ENCODE measurements around the gene PPP2R2D. TPM values are rescaled to one million over a fixed set of nuclear protein-coding genes. Genes with fewer than 3 reads are reported as not detected.

PPP2R2D gene
- polyA plus RNA-seq, 1 experiment = 27.2 TPM

DNA sequence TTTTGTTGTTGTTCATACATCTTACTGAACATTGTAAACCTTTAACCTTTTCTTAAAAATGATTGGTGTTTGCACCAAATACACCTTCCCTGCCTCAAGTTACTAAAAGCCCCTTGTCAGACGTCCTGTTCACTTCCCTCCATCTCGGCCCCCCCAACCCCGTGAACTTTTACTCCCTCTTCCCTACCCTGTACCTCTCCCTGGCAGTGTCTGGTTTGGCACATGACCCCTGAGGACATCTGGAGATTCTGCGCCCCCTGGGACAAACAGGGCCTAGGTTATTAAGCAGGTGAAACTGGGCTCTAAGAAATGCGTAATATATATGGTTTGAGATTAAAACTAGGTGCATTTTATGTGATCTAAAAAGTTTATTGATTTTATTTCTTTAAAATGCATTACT lies 1.4 kb downstream of the PPP2R2D start:
- H3K27me3 ChIP-seq (ENCODE audit: control insufficient read depth, insufficient read depth, low read length) = peaks cover 23% of the 10 kb centered on the region
- no peak overlapping the region for H3K27ac ChIP-seq (ENCODE audit: low read depth, low read length)
- H3K9me3 ChIP-seq (ENCODE audit: control insufficient read depth, insufficient read depth, low read length) = no peaks in the 10 kb centered on the region; the same call in 1 of the 2 replicates
- POLR2A ChIA-PET = no interaction called here
- CTCF ChIA-PET = interaction anchor here (0.6 to 5.4 kb wide), 3 partner anchors 16 to 121 kb away, joined by 5 to 38 read pairs (median 8); no protein-coding TSS in a partner anchor
- peak overlapping the region; percentile 79 for H3K4me3 ChIP-seq (ENCODE audit: low read depth, low read length)
- DNase-seq (ENCODE audit: low read depth, low spot score) = no peak
- TF ChIP-seq, protein P1, sequence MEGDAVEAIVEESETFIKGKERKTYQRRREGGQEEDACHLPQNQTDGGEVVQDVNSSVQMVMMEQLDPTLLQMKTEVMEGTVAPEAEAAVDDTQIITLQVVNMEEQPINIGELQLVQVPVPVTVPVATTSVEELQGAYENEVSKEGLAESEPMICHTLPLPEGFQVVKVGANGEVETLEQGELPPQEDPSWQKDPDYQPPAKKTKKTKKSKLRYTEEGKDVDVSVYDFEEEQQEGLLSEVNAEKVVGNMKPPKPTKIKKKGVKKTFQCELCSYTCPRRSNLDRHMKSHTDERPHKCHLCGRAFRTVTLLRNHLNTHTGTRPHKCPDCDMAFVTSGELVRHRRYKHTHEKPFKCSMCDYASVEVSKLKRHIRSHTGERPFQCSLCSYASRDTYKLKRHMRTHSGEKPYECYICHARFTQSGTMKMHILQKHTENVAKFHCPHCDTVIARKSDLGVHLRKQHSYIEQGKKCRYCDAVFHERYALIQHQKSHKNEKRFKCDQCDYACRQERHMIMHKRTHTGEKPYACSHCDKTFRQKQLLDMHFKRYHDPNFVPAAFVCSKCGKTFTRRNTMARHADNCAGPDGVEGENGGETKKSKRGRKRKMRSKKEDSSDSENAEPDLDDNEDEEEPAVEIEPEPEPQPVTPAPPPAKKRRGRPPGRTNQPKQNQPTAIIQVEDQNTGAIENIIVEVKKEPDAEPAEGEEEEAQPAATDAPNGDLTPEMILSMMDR (IDR thresholded peaks at IDR 0.05; ENCODE audit: low read depth, low read length) = no peak

DNA sequence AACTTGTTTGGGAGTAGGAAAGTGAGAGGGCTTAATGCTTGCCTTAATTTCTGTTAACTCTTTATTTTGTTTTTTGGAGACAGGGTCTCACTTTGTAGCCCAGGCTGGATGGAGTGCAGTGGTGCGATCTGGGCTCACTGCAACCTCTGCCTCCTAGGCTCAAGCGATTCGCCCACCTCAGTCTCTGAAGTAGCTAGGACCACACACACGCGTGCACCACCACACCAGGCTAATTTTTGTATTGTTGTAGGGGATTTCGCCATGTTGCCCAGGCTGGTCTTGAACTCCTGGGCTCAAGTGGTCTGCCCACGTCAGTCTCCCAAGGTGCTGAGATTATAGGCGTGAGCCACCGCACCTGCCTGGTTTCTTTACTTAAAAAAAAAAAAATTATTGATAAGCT lies 1.9 kb downstream of the PPP2R2D start:
- ChIA-PET CTCF (interaction anchor here (0.6 to 5.4 kb wide), 4 partner anchors 17 to 120 kb away, joined by 3 to 38 read pairs (median 6); no protein-coding TSS in a partner anchor), POLR2A (no interaction called here)

DNA sequence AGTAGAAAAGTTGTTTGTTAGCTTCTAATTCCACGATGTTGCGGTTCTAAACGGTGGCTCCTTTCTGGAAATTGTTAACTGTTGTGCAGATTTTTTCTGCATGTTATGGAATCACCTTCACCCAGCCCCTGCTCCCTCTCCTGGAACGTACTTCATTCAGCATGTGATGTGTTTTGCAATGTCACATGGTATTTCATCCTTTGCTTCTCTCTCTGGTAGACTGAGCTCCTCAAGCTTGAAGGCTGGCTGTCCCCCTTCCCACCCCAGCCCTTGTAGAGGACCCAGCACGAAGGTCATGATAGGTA lies 4.4 kb downstream of the PPP2R2D start:
- CTCF ChIA-PET = interaction anchor here (0.6 to 1.4 kb wide), 2 partner anchors 41 to 117 kb away, joined by 3 to 4 read pairs; no protein-coding TSS in a partner anchor
- Histone ChIP-seq H3K27me3 (ENCODE audit: control insufficient read depth, insufficient read depth, low read length) (no peaks in the 10 kb centered on the region), H3K4me3 (ENCODE audit: low read depth, low read length) (no peak overlapping the region), H3K9me3 (ENCODE audit: control insufficient read depth, insufficient read depth, low read length) (no peaks in the 10 kb centered on the region; the same call in 1 of the 2 replicates), H3K27ac (ENCODE audit: low read depth, low read length) (no peak overlapping the region)
- no peak for DNase-seq (ENCODE audit: low read depth, low spot score)
- TF ChIP-seq, protein P1 (IDR thresholded peaks at IDR 0.05; ENCODE audit: low read depth, low read length) = no peak
- POLR2A ChIA-PET = interaction anchor here (1.1 kb wide), 1 partner anchor 76 kb away, joined by 3 read pairs; the partner anchor contains the start of gene BNIP3

More for the DNA sequence above, 1.9 kb downstream of the PPP2R2D start:
- TF ChIP-seq, protein P1 (IDR thresholded peaks at IDR 0.05; ENCODE audit: low read depth, low read length) = no peak
- no peak overlapping the region for H3K27ac ChIP-seq (ENCODE audit: low read depth, low read length)
- H3K9me3 ChIP-seq (ENCODE audit: control insufficient read depth, insufficient read depth, low read length) = no peaks in the 10 kb centered on the region; the same call in 1 of the 2 replicates
- H3K27me3 ChIP-seq (ENCODE audit: control insufficient read depth, insufficient read depth, low read length) = peaks cover 18% of the 10 kb centered on the region
- DNase-seq (ENCODE audit: low read depth, low spot score) = no peak
- peak overlapping the region; percentile 79 for H3K4me3 ChIP-seq (ENCODE audit: low read depth, low read length)

DNA sequence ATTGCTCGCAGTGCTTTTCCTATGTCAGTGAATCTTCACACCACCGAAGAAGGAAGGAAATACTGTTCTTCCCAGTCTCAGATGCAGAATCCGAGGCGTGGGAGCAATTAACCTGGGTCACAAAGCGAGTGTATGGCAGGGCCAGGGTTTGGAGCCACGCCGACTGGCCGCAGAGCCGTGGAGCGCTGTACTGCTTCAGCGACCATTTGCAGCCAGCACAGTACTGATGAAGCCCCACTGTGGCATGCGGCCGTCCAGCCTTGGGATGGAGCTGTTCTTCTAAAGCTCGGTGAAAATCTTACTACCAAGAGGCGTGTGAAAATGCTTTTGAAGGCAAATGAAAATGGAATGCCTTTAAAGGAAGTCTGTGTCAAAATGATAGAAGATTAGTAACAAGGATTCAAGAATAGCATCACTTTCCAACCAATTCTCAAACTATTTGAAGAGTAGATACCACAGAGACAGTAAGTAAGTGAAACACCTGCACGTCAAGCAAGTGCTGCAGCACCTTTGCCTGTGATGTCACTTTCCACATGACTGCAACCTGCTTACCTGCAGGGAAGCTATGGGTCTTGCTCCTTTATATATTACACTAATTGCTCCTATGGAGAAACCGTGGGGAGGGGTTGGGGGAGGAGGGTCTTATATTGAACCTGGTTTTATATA lies 4.9 kb downstream of the PPP2R2D start:
- H3K27ac ChIP-seq (ENCODE audit: low read depth, low read length) = no peak overlapping the region
- ChIA-PET POLR2A (no interaction called here), CTCF (interaction anchor here (1.4 to 1.6 kb wide), 2 partner anchors 40 to 117 kb away, joined by 4 to 7 read pairs; no protein-coding TSS in a partner anchor)

DNA sequence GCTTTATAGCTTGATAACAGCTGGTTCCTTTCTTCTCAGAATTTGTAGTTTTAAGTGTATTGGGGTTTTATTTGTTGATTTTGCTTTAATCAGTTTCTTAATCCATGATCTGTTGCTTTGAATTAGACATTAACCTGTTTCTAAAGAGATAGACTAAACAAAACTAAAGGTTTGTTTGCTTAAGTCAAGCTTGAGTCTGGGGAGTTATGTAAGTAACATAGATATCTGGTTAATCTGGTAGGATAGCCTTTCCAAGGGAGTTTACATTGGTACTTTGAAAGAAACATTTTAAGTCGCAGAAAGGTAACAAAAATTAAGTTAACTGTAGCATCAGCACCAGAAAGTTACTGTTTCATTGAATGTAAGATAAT lies 5.4 kb downstream of the PPP2R2D start:
- TF ChIP-seq, protein P1 (IDR thresholded peaks at IDR 0.05; ENCODE audit: low read depth, low read length) = no peak
- CTCF ChIA-PET = interaction anchor here (1.6 kb wide), 1 partner anchor 117 kb away, joined by 7 read pairs; no protein-coding TSS in a partner anchor
- no peak for DNase-seq (ENCODE audit: low read depth, low spot score)
- H3K4me3 ChIP-seq (ENCODE audit: low read depth, low read length) = no peak overlapping the region
- no peaks in the 10 kb centered on the region for H3K9me3 ChIP-seq (ENCODE audit: control insufficient read depth, insufficient read depth, low read length)
- no peaks in the 10 kb centered on the region for H3K27me3 ChIP-seq (ENCODE audit: control insufficient read depth, insufficient read depth, low read length)
- POLR2A ChIA-PET = no interaction called here
- no peak overlapping the region for H3K27ac ChIP-seq (ENCODE audit: low read depth, low read length)

More for the DNA sequence above, 4.9 kb downstream of the PPP2R2D start:
- TF ChIP-seq, protein P1 (IDR thresholded peaks at IDR 0.05; ENCODE audit: low read depth, low read length) = no peak
- no peak for DNase-seq (ENCODE audit: low read depth, low spot score)
- Histone ChIP-seq H3K27me3 (ENCODE audit: control insufficient read depth, insufficient read depth, low read length) (no peaks in the 10 kb centered on the region), H3K9me3 (ENCODE audit: control insufficient read depth, insufficient read depth, low read length) (no peaks in the 10 kb centered on the region), H3K4me3 (ENCODE audit: low read depth, low read length) (no peak overlapping the region)
